Measurements from ENCODE around the gene ST6GAL2.

ST6GAL2 gene

DNA sequence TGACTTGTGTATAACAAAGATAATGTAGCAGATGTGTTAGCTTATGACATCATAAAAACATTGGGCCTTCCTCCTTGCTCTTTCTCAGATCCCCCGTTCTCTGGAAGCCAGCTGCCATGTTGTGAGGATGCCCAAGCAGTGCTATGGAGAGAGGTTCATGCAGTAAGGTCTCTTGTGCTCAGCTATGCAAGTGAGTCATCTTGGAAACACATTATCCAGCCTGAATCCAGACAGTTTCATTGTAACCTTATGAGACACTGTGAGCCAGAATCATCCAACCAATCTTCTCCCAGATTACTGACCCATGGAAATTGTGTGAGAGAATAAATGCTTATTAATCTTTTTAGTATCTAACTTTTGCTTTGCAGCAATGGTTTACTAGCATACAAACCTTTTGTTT, 60.8 kb downstream of the ST6GAL2 start:
- DNase-seq: no peak

DNA sequence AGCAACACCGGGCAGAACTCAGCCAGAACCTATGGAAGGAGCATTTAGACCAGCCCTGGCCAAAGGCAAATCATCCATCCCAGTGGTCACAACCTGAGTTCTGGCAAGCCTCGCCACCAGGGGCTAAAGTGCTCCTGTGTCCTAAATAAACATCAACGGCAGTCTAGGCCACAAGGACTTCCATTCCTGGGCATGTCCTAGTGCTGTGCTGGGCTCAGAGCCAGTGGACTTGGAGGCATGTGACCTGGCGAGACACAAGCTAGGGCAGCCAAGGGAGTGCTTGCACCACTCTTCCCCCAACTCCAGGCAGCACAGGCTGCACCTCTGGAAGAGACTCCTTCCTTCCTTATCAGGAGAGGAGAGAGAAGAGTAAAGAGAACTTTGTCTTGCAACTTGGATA, 69.0 kb downstream of the ST6GAL2 start:
- DNase-seq: no peak

- no peak for DNase-seq
Measured at GRCh38 chr2:106812841-106813240, 73.1 kb downstream of the ST6GAL2 start.

DNA sequence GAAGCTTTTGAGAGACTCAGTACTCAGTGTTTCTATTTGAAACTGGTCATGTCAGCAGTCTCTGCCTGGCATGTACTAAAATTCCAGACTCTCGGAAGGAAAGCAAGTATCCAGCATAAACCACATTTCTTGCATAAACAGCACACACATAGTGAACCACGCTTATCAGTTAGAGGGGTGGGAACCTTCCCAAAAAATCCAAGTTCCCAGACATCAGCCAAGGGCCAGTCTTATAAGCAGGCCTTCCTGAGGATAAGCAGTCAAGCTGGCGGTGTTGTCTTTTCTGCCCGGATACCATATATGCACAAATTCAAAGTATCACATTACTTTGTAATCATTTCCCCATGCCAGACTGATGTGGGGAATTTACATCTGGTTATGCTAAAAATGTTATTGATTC, 73.6 kb downstream of the ST6GAL2 start:
- no peak for DNase-seq

DNA sequence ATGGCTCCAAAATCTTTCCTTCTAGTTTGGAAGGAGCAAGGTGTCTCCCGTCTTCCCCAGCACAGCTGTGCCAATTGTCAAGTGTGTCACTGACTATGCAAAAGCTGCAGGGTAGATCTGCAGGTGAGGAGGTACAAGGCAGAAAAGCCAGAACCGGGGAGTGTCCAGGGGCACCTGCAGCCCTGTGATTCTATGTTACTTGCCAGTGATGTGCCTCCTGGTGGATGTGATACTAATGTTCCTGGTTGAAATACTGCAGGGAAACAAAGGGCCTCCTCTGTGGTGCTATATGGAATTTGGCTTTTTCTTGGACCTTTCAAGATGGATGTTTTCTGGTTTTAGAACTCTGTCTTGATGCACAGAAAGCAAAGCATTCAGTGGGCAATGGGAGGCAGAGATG, 80.3 kb downstream of the ST6GAL2 start:
- no peak for DNase-seq

DNA sequence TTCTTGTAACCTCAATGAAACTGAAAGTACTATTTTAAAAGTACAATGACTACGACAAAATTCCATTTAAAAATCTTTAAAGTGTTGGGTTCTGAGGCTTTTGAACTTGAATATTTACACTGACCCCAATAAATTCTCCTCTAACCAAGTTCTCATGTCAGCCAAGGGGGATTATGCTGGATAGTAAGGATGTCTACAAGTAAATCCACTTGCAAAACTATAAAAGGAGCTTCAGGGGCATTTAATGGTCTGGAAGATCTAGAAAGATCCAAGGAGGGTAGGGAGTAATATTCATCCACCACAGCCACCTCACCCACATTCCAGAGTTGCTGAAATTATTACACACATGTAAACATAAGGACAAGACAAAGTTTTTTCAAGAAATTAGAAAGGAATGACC, 81.8 kb downstream of the ST6GAL2 start:
- no peak for DNase-seq

GRCh38 chr2:106800976-106801655, 84.9 kb downstream of the ST6GAL2 start:
- no peak for DNase-seq

DNA sequence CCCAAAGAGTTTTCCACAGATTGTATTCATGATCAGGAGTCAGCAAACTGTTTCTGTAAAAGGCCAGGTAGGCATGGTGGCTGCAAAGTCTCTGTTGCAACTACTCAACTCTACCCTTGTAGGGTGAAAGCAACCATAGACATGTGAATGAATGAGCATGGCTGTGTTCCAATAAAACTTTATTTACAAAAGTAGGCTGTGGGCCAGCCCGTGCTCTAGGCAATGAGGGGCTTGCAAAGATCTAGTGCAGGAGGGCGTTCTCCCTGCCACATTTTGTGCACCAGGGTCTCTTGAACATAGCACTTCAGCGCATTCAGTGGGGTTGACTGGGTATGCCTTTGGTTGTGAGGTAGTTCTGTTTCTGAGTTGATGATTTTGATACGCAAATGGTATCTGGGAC, 85.8 kb downstream of the ST6GAL2 start:
- DNase-seq: no peak

DNA sequence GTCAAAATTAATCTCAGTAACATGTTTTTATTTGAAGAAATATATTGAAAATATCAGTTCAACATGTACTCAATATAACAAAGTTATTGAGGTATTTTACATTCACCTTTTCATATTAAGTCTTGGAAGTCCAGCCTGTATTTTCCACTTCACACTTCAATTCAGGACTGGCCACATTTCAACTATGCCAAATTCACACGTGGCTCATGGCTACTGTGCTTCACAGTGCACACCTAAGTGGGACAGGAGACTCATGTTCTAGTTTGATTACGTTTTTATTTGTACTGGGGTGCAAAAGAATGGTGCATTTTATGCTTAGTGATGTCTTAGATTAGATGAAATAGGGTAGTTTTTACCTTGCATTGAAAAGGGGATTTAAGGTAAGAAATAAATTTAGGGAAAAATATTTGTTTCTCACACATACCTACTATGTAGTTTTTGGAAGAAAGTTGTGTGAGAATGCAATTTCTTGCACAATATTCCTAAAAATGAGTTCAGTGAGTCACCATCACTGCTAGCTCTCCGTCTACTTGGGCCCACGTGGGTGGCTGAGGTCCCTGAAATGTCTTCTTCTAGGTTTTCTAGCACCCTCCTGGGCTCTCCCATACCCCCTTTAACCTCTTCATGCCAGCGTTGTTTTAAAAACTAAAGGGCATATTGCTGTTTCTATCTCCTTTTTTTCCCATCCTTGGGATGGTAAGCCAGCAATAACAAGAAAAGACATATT, 87.0 kb downstream of the ST6GAL2 start:
- DNase-seq: no peak

- DNase-seq: no peak
Measured at GRCh38 chr2:106797494-106797893, 88.5 kb downstream of the ST6GAL2 start.

DNA sequence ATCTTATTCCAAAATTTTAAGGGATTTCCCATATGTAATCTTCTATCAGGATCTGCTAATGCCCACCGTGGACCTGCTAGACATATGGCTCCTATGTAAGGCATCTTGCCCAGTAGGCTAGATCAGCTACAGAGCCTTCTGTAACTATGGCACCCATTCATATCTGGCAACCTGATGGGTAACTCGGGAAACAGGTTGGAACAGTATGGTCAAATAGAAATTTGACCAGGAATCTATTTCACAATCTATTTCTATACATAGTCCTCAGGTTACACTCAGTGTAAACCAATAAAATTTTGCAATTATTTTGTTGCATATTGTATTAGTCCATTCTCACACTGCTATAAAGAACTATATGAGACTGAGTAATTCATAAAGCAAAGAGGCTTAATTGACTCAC, 93.3 kb downstream of the ST6GAL2 start:
- no peak for DNase-seq

GRCh38 chr2:106789185-106789584, 96.8 kb downstream of the ST6GAL2 start:
- no peak for DNase-seq

GRCh38 chr2:106782681-106783080, 103.3 kb downstream of the ST6GAL2 start:
- DNase-seq: no peak

DNA sequence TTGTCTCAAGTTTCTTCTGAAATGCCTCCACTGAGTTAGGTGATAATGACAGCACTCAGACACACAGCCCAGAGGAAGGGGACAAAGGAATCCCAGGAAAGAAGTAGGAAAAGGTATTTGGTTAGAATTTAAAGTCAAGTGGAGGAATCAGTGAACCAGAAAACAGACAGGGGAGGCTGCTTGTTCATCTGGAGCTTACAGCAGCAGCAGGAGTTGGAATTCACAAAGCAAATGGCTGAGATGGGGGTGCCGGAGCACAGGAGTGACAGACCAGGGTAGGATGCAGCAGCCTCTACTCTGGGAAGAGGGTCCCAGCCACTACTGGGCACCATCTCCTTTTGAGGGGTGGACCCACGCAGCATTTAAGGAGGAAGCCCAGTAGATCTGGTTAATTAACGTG, 104.8 kb downstream of the ST6GAL2 start:
- DNase-seq: no peak

GRCh38 chr2:106771811-106772210, 114.2 kb downstream of the ST6GAL2 start:
- DNase-seq: no peak

GRCh38 chr2:106770986-106771385, 115.0 kb downstream of the ST6GAL2 start:
- DNase-seq: no peak

GRCh38 chr2:106764614-106765013, 121.4 kb downstream of the ST6GAL2 start:
- no peak for DNase-seq

GRCh38 chr2:106759966-106760365, 126.0 kb downstream of the ST6GAL2 start:
- no peak for DNase-seq

- no peak for DNase-seq
Measured at GRCh38 chr2:106758901-106759497, 127.0 kb downstream of the ST6GAL2 start.

Measured in DMS79 treated with DMSO at 0.1 percent for 48 hours (cell line).